ENCODE measurements around the gene PCDHGA2.
"Not testable (repeated sequence)": the region's sequence is repeated elsewhere in the genome, so short reads cannot be mapped to it uniquely, and the experiment has no call there.

PCDHGA2 gene

GRCh38 chr5:141349917-141350619 lies 11.5 kb downstream of the PCDHGA2 start, which contains the start of gene PCDHGB1:
TSS of gene PCDHGB1 (plus strand) at chr5:141350099. CDS start at chr5:141350261, 162 bp downstream.
- peak; percentile 13 for DNase-seq

DNA sequence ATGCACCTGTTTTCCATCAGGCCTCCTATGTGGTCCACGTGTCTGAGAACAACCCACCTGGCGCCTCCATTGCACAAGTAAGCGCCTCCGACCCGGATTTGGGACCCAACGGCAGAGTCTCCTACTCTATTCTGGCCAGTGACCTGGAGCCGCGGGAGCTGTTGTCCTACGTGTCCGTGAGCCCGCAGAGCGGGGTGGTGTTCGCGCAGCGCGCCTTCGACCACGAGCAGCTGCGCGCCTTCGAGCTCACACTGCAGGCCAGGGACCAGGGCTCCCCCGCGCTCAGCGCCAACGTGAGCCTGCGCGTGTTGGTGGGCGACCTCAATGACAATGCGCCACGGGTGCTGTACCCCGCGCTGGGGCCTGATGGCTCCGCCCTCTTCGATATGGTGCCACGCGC lies 13.0 kb downstream of the PCDHGA2 start:
- DNase-seq, result no peak

DNA sequence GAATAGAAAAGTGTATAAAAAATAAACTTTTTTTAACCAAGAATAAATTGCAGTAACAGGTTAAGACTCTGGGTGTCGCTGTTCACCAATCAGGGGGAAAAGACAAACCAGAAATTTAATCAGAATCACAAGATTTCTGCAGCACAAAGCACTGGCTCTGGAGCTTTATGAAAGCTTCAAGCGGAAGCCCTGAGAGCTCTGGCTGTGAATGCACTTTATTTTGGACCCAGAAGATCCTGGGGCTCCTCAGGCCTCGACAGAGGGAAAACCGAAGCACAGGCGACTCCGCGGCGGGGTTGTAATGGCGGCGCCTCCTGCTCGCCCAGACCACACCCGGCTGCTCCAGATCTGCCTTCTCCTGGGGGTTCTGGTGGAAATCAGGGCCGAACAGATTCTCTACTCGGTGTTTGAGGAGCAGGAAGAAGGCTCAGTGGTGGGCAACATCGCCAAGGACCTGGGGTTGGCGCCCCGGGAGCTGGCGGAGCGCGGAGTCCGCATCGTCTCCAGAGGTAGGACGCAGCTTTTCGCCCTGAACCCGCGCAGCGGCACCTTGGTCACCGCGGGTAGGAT lies 16.4 kb downstream of the PCDHGA2 start, which contains the start of gene PCDHGA4:
TSS of gene PCDHGA4 (plus strand) at position 122 of the 570 bp plus-strand sequence. CDS start at position 209, 87 bp downstream.
- no peak for DNase-seq

- no peak for DNase-seq
These were observed 17.1 kb downstream of the PCDHGA2 start for GRCh38 chr5:141355641-141356040.

DNA sequence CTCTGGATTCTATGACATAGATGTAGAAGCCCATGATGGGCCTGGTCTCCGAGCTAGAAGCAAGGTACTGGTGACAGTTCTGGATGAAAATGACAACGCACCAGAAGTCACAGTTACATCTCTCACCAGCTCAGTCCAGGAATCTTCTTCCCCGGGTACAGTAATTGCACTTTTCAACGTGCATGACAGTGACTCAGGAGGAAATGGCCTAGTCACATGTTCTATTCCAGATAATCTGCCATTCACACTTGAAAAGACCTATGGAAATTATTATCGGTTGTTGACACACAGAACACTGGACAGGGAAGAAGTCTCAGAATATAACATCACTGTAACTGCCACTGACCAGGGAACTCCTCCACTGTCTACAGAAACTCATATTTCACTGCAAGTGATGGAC lies 17.6 kb downstream of the PCDHGA2 start:
- no peak for DNase-seq

DNA sequence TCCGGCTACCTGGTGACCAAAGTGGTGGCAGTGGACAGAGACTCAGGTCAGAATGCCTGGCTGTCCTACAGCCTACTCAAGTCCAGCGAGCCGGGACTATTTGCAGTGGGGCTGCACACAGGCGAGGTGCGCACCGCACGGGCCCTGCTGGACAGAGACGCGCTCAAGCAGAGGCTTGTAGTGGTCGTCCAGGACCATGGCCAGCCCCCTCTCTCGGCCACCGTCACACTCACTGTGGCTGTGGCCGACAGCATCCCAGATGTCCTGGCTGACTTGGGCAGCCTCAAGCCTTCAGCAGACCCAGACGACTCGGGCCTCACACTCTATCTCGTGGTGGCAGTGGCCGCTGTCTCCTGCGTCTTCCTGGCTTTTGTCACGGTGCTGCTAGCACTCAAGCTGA lies 18.4 kb downstream of the PCDHGA2 start:
- no peak for DNase-seq

- DNase-seq, result no peak
These were observed 21.3 kb downstream of the PCDHGA2 start, which contains the start of gene PCDHGB2 for GRCh38 chr5:141359790-141360426. TSS of gene PCDHGB2 (plus strand) at chr5:141359994. CDS start at chr5:141360136, 142 bp downstream.

DNA sequence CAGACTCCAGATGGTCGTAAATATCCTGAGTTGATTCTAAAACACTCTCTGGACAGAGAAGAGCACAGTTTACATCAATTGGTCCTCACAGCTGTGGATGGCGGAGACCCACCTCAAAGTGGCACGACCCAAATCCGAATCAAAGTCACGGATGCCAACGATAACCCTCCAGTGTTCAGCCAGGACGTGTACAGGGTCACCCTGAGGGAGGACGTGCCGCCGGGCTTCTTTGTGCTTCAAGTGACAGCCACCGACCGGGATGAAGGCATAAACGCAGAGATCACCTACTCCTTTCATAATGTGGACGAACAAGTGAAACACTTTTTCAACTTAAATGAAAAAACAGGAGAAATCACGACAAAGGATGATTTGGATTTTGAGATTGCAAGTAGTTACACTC lies 22.1 kb downstream of the PCDHGA2 start:
- no peak for DNase-seq

DNA sequence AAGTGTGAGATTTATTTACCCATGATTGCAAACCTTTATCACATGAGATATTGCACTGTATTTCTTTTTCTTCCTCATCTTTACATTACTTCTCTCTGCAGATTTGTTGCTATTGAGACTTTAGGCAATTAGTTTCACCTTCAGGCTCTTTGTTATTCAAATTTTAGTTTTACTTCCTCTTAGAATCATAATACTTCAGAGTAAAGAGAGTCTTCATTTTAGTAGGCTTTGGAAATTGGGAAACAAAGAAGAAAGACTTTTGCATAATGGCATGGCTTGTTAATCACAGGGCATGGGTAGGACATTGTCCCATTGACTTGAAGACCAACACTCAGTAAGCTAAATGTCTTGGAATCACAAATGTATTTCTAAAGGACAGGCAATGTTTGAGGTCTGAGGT lies 24.2 kb downstream of the PCDHGA2 start:
- no peak for DNase-seq

- DNase-seq, result no peak
These were observed 25.5 kb downstream of the PCDHGA2 start, which contains the start of gene PCDHGA5 for GRCh38 chr5:141363952-141364660. TSS of gene PCDHGA5 (plus strand) at chr5:141364162. CDS start at chr5:141364331, 169 bp downstream.

GRCh38 chr5:141366016-141366896 lies 27.7 kb downstream of the PCDHGA2 start:
- no peak for DNase-seq

DNA sequence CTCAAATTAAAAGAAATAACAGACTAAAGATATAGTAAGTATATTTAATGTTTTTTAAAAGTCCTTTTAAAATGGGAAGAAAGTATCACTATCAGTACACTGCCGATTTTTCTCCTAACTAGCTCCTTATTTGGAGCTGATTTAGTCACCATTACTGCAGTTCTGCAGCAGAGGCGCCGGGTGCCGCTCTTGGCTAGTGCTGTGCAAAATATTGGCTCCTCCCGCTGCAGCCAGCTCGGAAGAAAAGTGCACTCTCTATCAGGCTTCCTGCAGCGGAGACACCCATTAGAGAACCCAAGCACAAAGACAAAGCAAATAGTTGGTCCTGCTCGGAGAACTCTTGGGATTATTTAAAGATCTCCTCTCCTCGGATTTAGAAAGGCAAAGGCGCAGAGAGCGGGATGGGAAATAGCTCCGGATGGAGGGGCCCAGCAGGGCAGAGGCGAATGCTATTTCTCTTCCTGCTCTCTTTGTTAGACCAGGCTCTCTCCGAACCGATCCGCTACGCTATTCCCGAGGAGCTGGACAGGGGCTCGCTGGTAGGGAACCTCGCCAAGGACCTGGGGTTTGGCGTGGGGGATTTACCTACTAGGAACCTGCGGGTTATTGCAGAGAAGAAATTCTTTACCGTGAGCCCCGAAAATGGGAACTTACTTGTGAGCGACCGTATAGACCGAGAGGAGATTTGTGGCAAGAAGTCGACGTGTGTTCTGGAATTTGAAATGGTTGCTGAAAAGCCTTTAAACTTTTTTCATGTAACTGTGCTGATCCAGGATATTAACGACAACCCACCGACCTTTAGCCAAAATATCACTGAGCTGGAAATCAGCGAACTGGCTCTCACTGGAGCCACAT lies 31.7 kb downstream of the PCDHGA2 start, which contains the start of gene PCDHGB3:
TSS of gene PCDHGB3 (plus strand) at position 249 of the 855 bp plus-strand sequence. CDS start at position 402, 153 bp downstream.
- no peak for DNase-seq

DNA sequence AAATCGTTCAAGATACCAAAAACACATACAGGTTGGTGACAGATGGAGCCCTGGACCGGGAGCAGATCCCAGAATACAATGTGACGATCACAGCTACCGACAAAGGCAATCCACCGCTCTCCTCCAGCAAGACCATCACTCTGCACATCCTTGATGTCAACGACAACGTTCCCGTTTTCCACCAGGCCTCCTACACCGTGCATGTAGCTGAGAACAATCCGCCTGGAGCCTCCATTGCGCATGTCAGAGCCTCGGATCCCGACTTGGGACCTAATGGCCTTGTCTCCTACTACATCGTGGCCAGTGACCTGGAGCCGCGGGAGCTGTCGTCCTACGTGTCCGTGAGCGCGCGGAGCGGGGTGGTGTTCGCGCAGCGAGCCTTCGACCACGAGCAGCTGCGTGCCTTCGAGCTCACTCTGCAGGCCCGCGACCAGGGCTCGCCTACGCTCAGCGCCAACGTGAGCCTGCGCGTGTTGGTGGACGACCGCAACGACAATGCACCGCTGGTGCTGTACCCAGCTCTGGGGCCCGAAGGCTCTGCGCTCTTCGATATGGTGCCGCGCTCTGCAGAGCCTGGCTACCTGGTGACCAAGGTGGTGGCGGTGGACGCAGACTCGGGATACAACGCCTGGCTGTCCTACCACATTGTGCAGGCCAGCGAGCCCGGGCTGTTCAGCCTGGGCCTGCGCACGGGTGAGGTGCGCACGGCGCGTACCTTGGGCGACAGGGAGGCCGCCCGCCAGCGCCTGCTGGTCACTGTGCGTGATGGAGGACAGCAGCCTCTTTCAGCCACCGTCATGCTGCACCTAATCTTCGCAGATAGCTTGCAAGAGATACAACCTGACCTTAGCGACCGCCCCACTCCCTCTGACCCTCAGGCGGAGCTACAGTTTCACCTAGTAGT lies 33.3 kb downstream of the PCDHGA2 start:
- no peak for DNase-seq

- DNase-seq, result no peak
These were observed 35.2 kb downstream of the PCDHGA2 start, which contains the start of gene PCDHGA6 for GRCh38 chr5:141373673-141374317. TSS of gene PCDHGA6 (plus strand) at chr5:141373891. CDS start at chr5:141374084, 193 bp downstream.

GRCh38 chr5:141374627-141375026 lies 36.1 kb downstream of the PCDHGA2 start:
- no peak for DNase-seq

DNA sequence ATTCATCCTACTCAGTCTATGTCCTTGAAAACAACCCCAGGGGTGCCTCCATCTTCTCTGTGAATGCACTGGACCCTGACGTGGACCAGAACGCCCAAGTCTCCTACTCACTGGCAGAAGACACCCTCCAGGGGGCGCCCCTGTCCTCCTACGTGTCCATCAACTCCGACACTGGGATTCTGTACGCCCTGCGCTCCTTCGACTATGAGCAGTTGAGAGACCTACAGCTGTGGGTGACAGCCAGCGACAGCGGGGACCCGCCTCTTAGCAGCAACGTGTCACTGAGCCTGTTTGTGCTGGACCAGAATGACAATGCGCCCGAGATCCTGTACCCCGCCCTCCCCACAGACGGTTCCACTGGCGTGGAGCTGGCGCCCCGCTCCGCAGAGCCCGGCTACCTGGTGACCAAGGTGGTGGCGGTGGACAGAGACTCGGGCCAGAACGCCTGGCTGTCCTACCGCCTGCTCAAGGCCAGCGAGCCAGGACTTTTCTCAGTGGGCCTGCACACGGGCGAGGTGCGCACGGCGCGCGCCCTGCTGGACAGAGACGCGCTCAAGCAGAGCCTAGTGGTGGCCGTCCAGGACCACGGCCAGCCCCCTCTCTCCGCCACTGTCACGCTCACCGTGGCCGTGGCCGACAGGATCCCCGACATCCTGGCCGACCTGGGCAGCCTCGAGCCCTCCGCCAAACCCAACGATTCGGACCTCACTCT lies 37.0 kb downstream of the PCDHGA2 start:
- DNase-seq, result not testable (repeated sequence)

GRCh38 chr5:141382469-141383294 lies 44.1 kb downstream of the PCDHGA2 start, which contains the start of gene PCDHGA7:
TSS of gene PCDHGA7 (plus strand) at chr5:141382742. CDS start at chr5:141382900, 158 bp downstream.
- DNase-seq, result no peak
